Jurkat, Clone E6-1 (cell line): Measurements from ENCODE around the gene CAMK1D.
"Not testable (repeated sequence)": the region's sequence is repeated elsewhere in the genome, so short reads cannot be mapped to it uniquely, and the experiment has no call there.

Source experiments
- DNase-seq: peaks from one replicate; pipeline ENCODE4 v3.0.0-alpha.2; 2011; ENCODE audit warnings: low read depth, low spot score
- H3K4me3 ChIP-seq: 2 replicates; pipeline ENCODE4 v1.5.1; 2011; ENCODE audit warnings: mild to moderate bottlenecking, low read length, control low read depth, moderate library complexity

CAMK1D gene

GRCh38 chr10:12479437-12479844, 130.1 kb downstream of the CAMK1D start:
- no peak overlapping the region for H3K4me3 ChIP-seq
- DNase-seq: no peak

DNA sequence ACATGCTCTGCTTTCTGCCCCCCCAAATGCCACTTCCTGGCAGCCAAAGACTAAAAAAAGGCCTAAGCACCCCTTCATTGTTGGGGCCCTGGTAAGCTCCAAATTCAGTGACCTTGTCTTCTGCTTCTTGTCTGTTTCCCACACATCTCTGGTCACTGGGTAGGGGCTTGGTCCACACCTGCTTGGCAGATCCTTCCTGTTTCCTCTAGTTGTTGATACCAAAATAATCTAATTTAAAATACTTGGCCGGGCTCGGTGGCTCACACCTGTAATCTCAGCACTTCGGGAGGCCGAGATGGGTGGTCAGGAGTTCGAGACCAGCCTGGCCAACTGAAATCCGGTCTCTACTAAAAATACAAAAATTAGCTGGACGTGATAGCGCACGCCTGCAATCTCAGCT, 130.6 kb downstream of the CAMK1D start:
- DNase-seq: no peak

DNA sequence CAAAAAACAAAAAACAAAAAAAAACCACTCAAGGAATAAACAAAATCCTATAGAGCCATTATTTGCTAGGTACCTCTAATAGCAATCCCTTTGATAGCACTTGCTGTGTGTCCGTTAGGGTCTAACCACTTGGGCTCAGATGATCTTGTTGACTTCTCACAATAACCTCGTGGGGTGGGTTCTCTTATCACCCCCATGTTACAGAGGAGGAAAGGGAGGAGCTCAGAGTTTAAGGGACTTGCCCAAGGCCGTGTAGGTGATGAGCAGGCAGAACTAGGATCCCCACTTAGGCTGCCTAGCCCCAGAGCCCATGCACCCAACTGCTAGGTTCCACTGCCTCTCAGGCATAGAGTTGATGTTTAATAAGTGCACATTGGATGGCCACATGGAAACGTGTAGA, 131.1 kb downstream of the CAMK1D start:
- H3K4me3 ChIP-seq: no peak overlapping the region
- DNase-seq: no peak

More for the DNA sequence above, 130.6 kb downstream of the CAMK1D start:
- H3K4me3 ChIP-seq: no peak overlapping the region

DNA sequence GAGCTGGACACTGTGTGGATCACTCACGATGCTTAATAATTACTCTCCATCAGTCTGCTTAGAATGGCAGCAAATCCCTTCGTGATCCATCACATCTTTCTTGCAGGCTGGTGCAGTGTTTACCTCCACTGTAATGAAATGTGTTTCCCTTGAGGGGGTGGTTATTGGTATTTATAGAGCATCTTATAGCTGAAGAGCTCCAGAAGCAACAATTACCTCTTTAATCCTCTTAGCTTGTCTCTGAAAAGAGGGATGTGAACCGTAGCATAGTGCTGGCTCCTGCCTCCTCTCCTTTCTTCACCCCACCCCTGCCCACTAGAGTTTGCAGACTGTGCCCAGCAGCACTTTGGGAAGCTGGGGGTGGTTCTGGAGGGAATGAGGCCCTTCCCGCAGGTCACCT, 132.6 kb downstream of the CAMK1D start:
- no peak overlapping the region for H3K4me3 ChIP-seq
- DNase-seq: no peak

- H3K4me3 ChIP-seq: no peak overlapping the region
- no peak for DNase-seq
These were observed 133.2 kb downstream of the CAMK1D start for GRCh38 chr10:12482587-12482986.

GRCh38 chr10:12484002-12484918, 134.9 kb downstream of the CAMK1D start:
- no peak overlapping the region for H3K4me3 ChIP-seq
- no peak for DNase-seq

DNA sequence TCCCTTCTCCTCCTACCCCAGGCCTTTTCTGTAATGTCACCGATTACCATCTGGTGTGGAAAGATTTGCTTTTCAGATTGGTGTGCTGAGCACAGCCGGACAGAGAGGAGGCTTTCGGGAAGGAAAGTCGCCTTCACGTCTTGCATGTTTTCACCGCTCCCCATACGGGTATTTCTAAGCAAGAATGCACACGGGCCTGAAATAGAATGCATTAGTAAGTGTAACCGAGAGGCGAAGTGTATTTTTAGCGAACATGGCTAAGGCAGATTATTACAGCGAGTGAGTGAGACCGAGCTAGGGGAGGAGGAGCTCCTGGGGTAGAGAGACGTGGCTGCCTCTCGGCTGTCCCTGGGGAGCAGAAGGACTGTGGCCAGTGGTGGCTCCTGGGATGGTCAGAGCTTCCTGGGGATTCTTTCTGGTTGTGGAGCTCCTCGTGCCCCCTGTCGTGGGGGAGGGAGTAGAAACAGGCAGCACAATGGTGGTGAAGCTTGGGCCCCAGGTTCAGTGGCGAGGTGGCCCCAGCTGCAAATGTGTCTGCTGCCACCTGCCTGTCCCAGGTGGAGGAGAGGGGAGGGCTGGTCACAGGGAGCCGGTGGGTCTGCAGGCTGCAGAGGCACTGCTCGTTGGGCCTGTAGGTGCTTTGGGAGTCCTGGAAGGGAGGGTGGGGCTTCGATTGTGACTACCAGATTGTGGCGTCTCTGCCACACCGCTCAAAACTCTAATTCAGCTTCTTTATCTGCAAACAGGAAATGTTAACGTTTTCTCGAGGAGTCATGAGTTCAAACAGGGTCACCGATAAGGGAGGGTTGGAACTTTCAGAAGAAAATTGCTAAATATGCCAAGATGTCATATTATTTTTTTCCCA, 135.8 kb downstream of the CAMK1D start:
- H3K4me3 ChIP-seq: no peak overlapping the region; the same call in 1 of the 2 replicates
- peak; percentile 42 for DNase-seq

GRCh38 chr10:12487366-12487765, 138.0 kb downstream of the CAMK1D start:
- no peak overlapping the region for H3K4me3 ChIP-seq
- DNase-seq: no peak

- no peak overlapping the region for H3K4me3 ChIP-seq
- DNase-seq: no peak
These were observed 139.3 kb downstream of the CAMK1D start for GRCh38 chr10:12488626-12489025.

GRCh38 chr10:12489357-12489756, 140.0 kb downstream of the CAMK1D start:
- H3K4me3 ChIP-seq: no peak overlapping the region
- no peak for DNase-seq

- no peak overlapping the region for H3K4me3 ChIP-seq
- DNase-seq: no peak
These were observed 140.5 kb downstream of the CAMK1D start for GRCh38 chr10:12489806-12490205.

GRCh38 chr10:12490963-12491362, 141.6 kb downstream of the CAMK1D start:
- no peak overlapping the region for H3K4me3 ChIP-seq
- DNase-seq: no peak

DNA sequence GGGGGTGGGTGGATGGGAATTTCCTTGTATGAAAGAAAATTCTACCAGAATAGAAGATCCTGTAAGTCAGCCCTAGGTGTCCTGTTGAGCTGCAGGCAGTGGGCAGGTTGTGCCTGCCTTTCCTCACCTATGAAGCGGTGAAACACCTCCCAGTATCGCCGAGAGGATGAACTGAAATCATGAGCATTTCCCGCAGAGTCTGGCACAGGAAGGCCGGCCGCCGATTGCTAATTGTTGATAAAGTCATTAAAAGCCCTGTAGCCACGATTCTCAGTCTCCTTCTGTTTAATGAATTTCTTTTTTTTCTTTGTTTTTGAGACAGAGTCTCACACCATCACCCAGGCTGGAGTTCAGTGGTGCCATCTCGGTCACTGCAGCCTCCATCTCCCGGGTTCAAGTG, 142.1 kb downstream of the CAMK1D start:
- no peak for DNase-seq
- no peak overlapping the region for H3K4me3 ChIP-seq

- H3K4me3 ChIP-seq: no peak overlapping the region
- no peak for DNase-seq
These were observed 142.7 kb downstream of the CAMK1D start for GRCh38 chr10:12492016-12492415.

- not testable (repeated sequence) for DNase-seq, H3K4me3 ChIP-seq
These were observed 147.7 kb downstream of the CAMK1D start for GRCh38 chr10:12497046-12497445.

DNA sequence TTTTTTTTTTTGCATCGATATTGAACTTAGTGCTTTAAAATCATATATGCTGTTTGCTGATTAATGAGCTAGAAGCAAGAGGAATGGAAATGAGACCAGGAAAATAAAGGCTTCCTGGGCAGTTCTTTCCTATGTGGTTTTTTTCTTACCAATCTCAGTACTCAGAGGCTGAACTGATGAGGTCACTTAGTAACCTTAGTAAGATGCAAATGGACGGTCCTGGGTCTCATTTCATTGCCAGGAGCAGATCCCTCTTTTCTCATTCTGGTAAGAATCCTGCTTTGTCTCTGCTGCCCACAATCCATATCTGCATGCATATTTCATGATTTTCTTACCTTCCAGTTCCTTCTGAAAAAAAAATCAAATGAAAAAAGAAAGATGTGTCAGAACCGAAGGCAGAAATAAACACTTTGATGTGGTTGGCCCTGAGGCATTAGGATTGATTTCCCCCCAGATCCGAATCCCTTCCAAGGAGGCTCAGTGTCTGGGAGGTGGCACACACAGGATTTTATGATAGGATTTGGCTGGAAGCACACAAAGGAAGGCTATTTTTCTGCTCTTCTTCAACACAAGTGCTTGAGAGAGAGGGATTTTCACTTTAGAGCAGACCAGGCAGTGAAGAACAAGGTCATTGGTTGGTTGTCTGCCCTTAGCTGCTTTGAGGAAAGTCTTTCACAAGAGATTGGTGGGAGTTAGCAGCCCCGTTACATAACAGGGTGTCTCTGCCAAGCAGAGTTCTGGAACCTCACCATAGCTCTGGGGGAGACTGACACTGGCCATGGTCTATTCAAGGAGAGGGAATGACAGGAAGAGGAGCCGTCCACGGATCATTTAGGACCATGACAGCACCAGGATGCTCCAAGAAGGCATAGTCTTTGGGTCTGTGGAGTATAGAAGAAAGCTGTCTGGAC, 150.0 kb downstream of the CAMK1D start:
- DNase-seq: no peak
- no peak overlapping the region for H3K4me3 ChIP-seq

- peak; percentile 28 for DNase-seq
- H3K4me3 ChIP-seq: no peak overlapping the region
These were observed 151.3 kb downstream of the CAMK1D start for GRCh38 chr10:12500381-12501303.

- no peak for DNase-seq
These were observed 152.0 kb downstream of the CAMK1D start for GRCh38 chr10:12501324-12501723.

More at GRCh38 chr10:12501324-12501723, 152.0 kb downstream of the CAMK1D start:
- no peak overlapping the region for H3K4me3 ChIP-seq
